NCI-H345 (cell line): ENCODE results near the gene NPTX2.

Experiments used
- DNase-seq: peaks from one replicate; lab custom pipeline; 2025; lab: John Stamatoyannopoulos, UW

Gene NPTX2

GRCh38 chr7:98618786-98619185 is 1.7 kb downstream of the NPTX2 start:
- no peak for DNase-seq

GRCh38 chr7:98619450-98620321 is 2.6 kb downstream of the NPTX2 start:
- DNase-seq: no peak

GRCh38 chr7:98621573-98622482 is 4.7 kb downstream of the NPTX2 start:
- no peak for DNase-seq

- no peak for DNase-seq
Observed at GRCh38 chr7:98622926-98623325, 5.8 kb downstream of the NPTX2 start.

GRCh38 chr7:98624846-98625420 is 7.8 kb downstream of the NPTX2 start:
- DNase-seq: no peak

GRCh38 chr7:98626460-98627412 is 9.7 kb downstream of the NPTX2 start:
- DNase-seq: no peak

GRCh38 chr7:98627413-98627790 is 10.3 kb downstream of the NPTX2 start:
- DNase-seq: no peak

- DNase-seq: no peak
Observed at GRCh38 chr7:98628418-98628817, 11.3 kb downstream of the NPTX2 start.

- DNase-seq: no peak
Observed at GRCh38 chr7:98629001-98629431, 11.9 kb downstream of the NPTX2 start.

- no peak for DNase-seq
Observed at GRCh38 chr7:98630149-98630548, 13.1 kb downstream of the NPTX2 start.

GRCh38 chr7:98630770-98631169 is 13.7 kb downstream of the NPTX2 start:
- no peak for DNase-seq

- no peak for DNase-seq
Observed at GRCh38 chr7:98638853-98639252, 21.8 kb downstream of the NPTX2 start.

GRCh38 chr7:98640375-98640774 is 23.3 kb downstream of the NPTX2 start:
- DNase-seq: no peak

- DNase-seq: peak; percentile 40
Observed at GRCh38 chr7:98641646-98642500, 24.8 kb downstream of the NPTX2 start.

GRCh38 chr7:98643236-98643985 is 26.3 kb downstream of the NPTX2 start:
- no peak for DNase-seq

GRCh38 chr7:98646465-98646864 is 29.4 kb downstream of the NPTX2 start:
- no peak for DNase-seq

- peak; percentile 17 for DNase-seq
Observed at GRCh38 chr7:98647326-98647725, 30.2 kb downstream of the NPTX2 start.

- DNase-seq: no peak
Observed at GRCh38 chr7:98651760-98652159, 34.7 kb downstream of the NPTX2 start.

- DNase-seq: no peak
Observed at GRCh38 chr7:98653601-98654310, 36.7 kb downstream of the NPTX2 start.
